HUES64 (cell line): ENCODE measurements around the gene ZNF219.

ENCODE experiments used
- H3K27ac ChIP-seq: 2 replicates; pipeline ENCODE4 v1.7.0; 2013; ENCODE audit warnings: low read depth, low read length, inconsistent platforms
- H3K27me3 ChIP-seq: 2 replicates; pipeline ENCODE4 v1.6.1; 2013; ENCODE audit warnings: mild to moderate bottlenecking, low read length; ENCODE audit not compliant: insufficient read depth
- H3K36me3 ChIP-seq: 2 replicates; pipeline ENCODE4 v1.6.1; 2013; ENCODE audit warnings: mild to moderate bottlenecking, low read length; ENCODE audit not compliant: insufficient read depth
- H3K4me1 ChIP-seq: 2 replicates; pipeline ENCODE4 v1.6.1; 2013; ENCODE audit warnings: mild to moderate bottlenecking, low read length, moderate library complexity; ENCODE audit not compliant: insufficient read depth
- H3K4me3 ChIP-seq: 2 replicates; pipeline ENCODE4 v1.5.1; 2013; ENCODE audit warnings: mild to moderate bottlenecking, low read length, moderate library complexity
- H3K9ac ChIP-seq: 2 replicates; pipeline ENCODE4 v1.6.1; 2013; ENCODE audit warnings: mild to moderate bottlenecking, low read depth, low read length
- H3K9me3 ChIP-seq: 2 replicates; pipeline ENCODE4 v1.6.1; 2013; ENCODE audit warnings: low read depth, low read length; ENCODE audit not compliant: insufficient read depth
- WGBS: fragments of 150-250, 120-280 bp; methylation state at CpG from one replicate; pipeline ENCODE4 v1.1.7; 2013; ENCODE audit warnings: missing lambda C conversion rate; 5-methylcytosine and 5-hydroxymethylcytosine counted together

The ZNF219 gene

DNA sequence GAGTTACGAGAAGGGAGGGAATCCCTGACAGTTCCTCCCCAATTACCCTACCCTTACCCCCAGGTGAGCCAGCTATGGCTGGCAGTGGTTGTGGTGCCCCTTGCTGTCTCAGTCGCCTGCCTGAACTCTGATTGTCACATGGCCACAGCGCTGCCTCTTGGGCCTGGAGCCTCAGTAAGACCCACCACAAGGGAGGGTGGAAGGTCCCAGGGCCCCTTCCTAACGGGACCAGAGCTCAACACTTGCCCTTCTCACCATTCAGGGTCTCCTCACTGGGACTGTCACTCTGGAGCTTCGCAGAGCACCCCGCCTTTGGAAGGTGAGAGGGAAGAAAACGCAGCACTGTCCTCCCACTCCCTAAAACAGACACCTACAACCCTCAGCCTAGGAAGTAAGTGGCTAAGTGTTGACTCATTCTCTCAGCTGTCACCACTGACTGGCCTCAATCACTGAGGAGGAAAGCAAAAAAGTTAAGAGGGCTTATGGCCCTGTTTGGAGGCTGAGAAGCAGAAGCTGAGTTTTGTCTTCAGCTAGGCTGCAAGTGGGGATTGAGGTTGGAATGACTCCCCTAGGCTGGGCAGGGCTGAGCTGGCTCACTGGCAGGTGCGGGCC is 3.5 kb upstream of the ZNF219 start:
- Histone ChIP-seq H3K27ac (0 out of 2 replicates have a peak overlapping the region, but pooled peaks have one; percentile 23), H3K27me3 (no peaks in the 10 kb centered on the region), H3K4me3 (peak overlapping the region; percentile 77; the same call in 1 of the 2 replicates), H3K9ac (no peak overlapping the region), H3K4me1 (peaks cover 53% of the 10 kb centered on the region), H3K9me3 (no peaks in the 10 kb centered on the region), H3K36me3 (no peaks in the 10 kb centered on the region)
- 73% methylated on average over 6 of the region's 8 CpGs for WGBS

DNA sequence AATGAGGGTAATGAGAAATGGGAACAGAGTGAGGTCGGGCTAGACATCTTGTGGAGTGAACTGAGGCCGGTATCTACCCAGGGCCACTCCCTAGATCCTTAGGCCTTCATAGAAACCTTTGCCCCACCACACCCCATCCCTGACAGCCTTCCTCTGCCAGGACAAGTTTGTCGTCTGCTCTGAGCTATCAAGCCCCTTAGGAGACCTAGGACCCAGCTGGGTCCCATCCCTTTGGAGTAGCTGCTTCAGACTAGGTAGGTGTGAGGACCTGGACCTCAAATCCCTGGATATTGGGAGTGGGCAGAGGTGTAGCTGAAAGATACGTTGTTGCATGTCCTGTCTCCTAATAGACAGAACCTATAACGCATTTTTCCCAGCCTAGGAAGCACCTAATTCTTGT is 2.5 kb upstream of the ZNF219 start, which contains the start of gene TMEM253:
TSS of gene TMEM253 (plus strand) at position 136 of the 400 bp plus-strand sequence. CDS start 278 bp downstream, outside the sequence.
- Histone ChIP-seq H3K4me1 (peaks cover 55% of the 10 kb centered on the region), H3K36me3 (no peaks in the 10 kb centered on the region), H3K4me3 (peak within 1 kb of the TSS; percentile 75; the same call in 1 of the 2 replicates), H3K27me3 (no peaks in the 10 kb centered on the region), H3K9ac (no peak within 1 kb of the TSS), H3K9me3 (no peaks in the 10 kb centered on the region), H3K27ac (no peak within 1 kb of the TSS)
- 95% methylated on average over 5 of the region's 5 CpGs for WGBS

DNA sequence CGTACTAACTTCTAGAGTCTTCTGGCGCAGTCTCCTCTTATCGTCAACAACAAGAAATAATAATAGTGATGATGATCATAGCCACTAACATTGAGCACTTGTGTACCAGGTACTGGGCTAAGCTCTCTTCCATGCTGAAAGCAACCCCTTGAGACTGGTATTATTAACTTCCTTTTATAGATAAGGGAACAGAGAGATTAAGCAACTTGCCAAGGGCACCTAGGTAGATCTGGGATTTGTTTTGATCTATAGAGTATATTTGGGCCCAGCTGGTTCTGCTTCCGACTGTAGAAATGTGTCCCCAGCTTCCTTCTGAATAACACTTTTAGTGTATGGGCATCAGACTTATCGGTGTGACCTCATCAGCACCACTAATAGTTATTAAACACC is 1.1 kb upstream of the ZNF219 start:
- H3K27ac ChIP-seq = peak overlapping the region; percentile 82

DNA sequence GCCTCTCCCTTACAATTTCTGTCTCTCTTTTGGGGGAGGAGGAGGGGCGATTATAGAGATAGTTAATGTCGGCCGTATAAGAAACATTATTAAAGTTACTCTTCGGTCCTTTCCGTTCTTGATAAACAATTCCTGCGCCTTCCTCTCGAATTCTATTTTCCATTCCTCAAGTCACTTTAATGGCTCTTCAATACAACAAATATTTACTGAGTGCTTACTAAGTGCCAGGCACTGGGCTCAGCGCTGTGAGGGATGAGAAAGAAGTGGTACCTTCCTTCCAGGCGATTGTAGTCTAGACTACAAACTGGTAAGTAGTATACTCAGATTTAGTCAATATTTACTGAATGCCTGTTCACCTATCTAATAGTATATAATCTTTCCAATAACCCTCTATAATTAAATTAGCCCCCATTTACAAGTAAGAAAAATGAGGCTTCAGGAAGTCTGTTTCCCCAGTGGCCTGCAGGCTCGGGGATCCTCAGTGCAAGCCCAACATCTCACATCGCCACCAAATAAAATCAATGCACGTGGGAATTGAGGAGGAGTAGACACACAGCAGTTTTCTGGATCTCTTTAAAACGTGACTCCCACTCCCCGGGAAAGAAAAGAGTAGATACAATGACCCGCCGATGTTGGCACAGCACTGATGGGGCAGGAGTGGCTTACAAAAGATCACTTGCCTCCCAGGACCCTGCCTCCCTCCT is 589 bp upstream of the ZNF219 start:
- WGBS = 16% methylated on average over 11 of the region's 16 CpGs
- peak overlapping the region; percentile 80 for H3K9ac ChIP-seq
- no peaks in the 10 kb centered on the region for H3K9me3 ChIP-seq
- H3K27me3 ChIP-seq = no peaks in the 10 kb centered on the region
- H3K36me3 ChIP-seq = no peaks in the 10 kb centered on the region
- peak overlapping the region; percentile 82 for H3K27ac ChIP-seq
- H3K4me3 ChIP-seq = peak overlapping the region; percentile 75
- peaks cover 58% of the 10 kb centered on the region for H3K4me1 ChIP-seq

More for the DNA sequence above, 1.1 kb upstream of the ZNF219 start:
- Histone ChIP-seq H3K27me3 (no peaks in the 10 kb centered on the region), H3K36me3 (no peaks in the 10 kb centered on the region), H3K4me1 (peaks cover 59% of the 10 kb centered on the region), H3K4me3 (peak overlapping the region; percentile 75), H3K9ac (no peak overlapping the region; the same call in 1 of the 2 replicates), H3K9me3 (no peaks in the 10 kb centered on the region)
- 82% methylated on average over 3 of the region's 5 CpGs for WGBS

DNA sequence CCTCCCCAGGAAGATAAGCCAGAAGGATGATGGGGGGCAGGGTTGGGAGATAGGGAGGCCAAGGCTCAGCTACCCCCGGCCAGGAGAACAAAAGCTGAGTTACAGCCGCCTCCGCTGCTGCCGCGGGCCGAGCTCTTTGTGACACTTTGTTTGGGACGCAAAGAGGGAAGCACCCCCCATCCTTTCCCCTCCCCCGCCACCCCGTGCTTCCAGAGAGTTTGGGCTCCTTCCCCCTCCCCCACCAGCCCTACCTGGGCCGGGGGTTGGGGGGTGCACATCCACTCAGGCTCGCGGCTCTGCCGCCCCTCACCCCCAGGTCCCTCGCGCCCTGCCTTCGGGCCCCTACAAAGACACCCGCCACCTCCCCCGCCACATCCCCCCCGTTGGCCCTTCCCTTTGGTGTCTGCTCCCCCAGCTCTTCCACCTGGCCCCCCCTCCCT is 799 bp downstream of the ZNF219 start:
- peak overlapping the region; percentile 94 for H3K27ac ChIP-seq
- H3K4me1 ChIP-seq = peaks cover 62% of the 10 kb centered on the region
- H3K27me3 ChIP-seq = no peaks in the 10 kb centered on the region
- H3K4me3 ChIP-seq = peak overlapping the region; percentile 72
- under 1% methylated on average over 14 of the region's 19 CpGs for WGBS
- H3K36me3 ChIP-seq = peaks cover 9% of the 10 kb centered on the region; the same call in 1 of the 2 replicates
- H3K9ac ChIP-seq = peak overlapping the region; percentile 84
- no peaks in the 10 kb centered on the region for H3K9me3 ChIP-seq

DNA sequence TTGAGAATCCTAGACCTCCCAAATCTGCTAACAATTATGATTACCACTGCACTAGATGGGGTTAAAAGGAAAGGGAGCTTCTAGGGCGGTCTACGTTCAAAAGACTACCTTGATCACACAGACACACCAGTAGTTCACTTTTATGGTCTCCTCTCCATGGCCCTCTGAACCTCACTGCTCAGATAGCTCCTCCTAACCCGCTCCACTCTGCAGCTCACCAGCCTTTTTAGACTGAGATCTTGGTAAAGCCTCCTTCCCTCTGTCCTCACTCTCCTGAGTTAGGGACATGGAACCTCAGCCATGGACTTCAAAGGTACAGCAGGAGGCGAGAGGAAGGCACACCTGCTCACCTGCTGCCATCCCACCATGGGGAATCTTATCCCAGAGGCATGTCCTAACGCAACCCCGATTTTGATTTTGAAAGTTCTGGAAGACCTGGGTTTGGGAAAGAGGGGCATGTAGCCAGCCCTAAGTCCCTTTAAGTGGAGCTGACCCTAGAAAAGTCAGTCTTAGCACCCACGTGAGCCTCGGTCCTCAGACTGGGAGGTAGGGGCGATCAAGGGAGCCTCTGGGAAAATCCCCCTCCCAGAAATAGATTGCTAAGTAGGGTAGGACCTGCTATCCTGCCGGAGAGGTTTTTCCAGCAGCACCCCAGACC is 1.3 kb downstream of the ZNF219 start:
- peak overlapping the region; percentile 84 for H3K9ac ChIP-seq

DNA sequence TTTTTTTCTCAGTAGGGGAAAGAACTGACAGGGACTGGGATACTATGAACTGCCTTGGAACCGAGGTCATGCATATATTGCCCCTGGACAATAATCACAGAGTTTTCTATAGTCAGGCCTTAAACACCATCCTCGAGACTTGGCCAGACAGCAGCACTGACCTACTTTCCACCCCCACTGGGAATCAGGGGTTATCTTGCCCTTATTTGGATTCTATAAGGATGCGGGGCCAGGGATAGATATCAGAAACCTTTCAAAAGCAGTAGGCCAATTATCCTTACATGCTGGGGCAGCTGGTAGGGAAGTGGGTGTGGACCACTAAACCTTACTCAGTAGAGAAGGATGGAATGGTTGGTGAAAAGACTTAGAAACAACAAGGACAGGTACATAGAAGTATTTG is 2.0 kb downstream of the ZNF219 start:
- WGBS = 88% methylated on average over 3 of the region's 3 CpGs
- Histone ChIP-seq H3K4me1 (peaks cover 50% of the 10 kb centered on the region), H3K36me3 (peaks cover 19% of the 10 kb centered on the region), H3K9me3 (no peaks in the 10 kb centered on the region), H3K27me3 (no peaks in the 10 kb centered on the region), H3K9ac (no peak overlapping the region), H3K4me3 (peak overlapping the region; percentile 72), H3K27ac (peak overlapping the region; percentile 41; the same call in 1 of the 2 replicates)

More for the DNA sequence above, 1.3 kb downstream of the ZNF219 start:
- peak overlapping the region; percentile 72 for H3K4me3 ChIP-seq
- H3K9me3 ChIP-seq = no peaks in the 10 kb centered on the region
- 32% methylated on average over 7 of the region's 10 CpGs for WGBS
- H3K36me3 ChIP-seq = peaks cover 13% of the 10 kb centered on the region
- no peaks in the 10 kb centered on the region for H3K27me3 ChIP-seq
- H3K27ac ChIP-seq = peak overlapping the region; percentile 94
- peaks cover 57% of the 10 kb centered on the region for H3K4me1 ChIP-seq

- peaks cover 49% of the 10 kb centered on the region for H3K4me1 ChIP-seq
- H3K9ac ChIP-seq = no peak overlapping the region
- H3K9me3 ChIP-seq = no peaks in the 10 kb centered on the region
- peak overlapping the region; percentile 72 for H3K4me3 ChIP-seq
- peaks cover 28% of the 10 kb centered on the region for H3K36me3 ChIP-seq
- H3K27me3 ChIP-seq = no peaks in the 10 kb centered on the region
- WGBS = 90% methylated on average over 6 of the region's 6 CpGs
- H3K27ac ChIP-seq = peak overlapping the region; percentile 56; the same call in 1 of the 2 replicates
Observed at GRCh38 chr14:21095430-21096205, 2.8 kb downstream of the ZNF219 start.

- peak overlapping the region; percentile 92 for H3K27ac ChIP-seq
- peak overlapping the region; percentile 55 for H3K4me3 ChIP-seq
- no peaks in the 10 kb centered on the region for H3K27me3 ChIP-seq
- peak overlapping the region; percentile 74 for H3K9ac ChIP-seq
- H3K9me3 ChIP-seq = no peaks in the 10 kb centered on the region
- peaks cover 44% of the 10 kb centered on the region for H3K36me3 ChIP-seq
- 10% methylated on average over 6 of the region's 7 CpGs for WGBS
- H3K4me1 ChIP-seq = peaks cover 40% of the 10 kb centered on the region
Observed at GRCh38 chr14:21093769-21094681, 4.4 kb downstream of the ZNF219 start.

GRCh38 chr14:21093018-21093417 is 5.4 kb downstream of the ZNF219 start:
- Histone ChIP-seq H3K9ac (no peak overlapping the region; the same call in 1 of the 2 replicates), H3K4me3 (no peak overlapping the region; the same call in 1 of the 2 replicates), H3K36me3 (peaks cover 54% of the 10 kb centered on the region), H3K9me3 (no peaks in the 10 kb centered on the region), H3K4me1 (peaks cover 38% of the 10 kb centered on the region), H3K27me3 (no peaks in the 10 kb centered on the region), H3K27ac (0 out of 2 replicates have a peak overlapping the region, but pooled peaks have one; percentile 3)
- whole genome bisulfite sequencing = 86% methylated on average over 36 of the region's 36 CpGs
